Measurements from ENCODE around the gene REP15. TPM values are rescaled to one million over a fixed set of nuclear protein-coding genes. Genes with fewer than 3 reads are reported as not detected.

Gene REP15
- total RNA-seq, 1 experiment from 2014 or later, result 0.78 TPM

- Mint-ChIP-seq H3K27ac (ENCODE audit: unreplicated experiment) (no peak overlapping the region), H3K4me1 (ENCODE audit: low read depth, unreplicated experiment) (peaks cover 14% of the 10 kb centered on the region), H3K27me3 (ENCODE audit: unreplicated experiment) (no peaks in the 10 kb centered on the region), H3K36me3 (ENCODE audit: insufficient read depth, unreplicated experiment) (peaks cover 24% of the 10 kb centered on the region), H3K4me3 (ENCODE audit: low read depth, unreplicated experiment) (no peak overlapping the region), H3K9me3 (ENCODE audit: low read depth, unreplicated experiment) (no peaks in the 10 kb centered on the region)
- BruUV-seq (replicated peaks), result no TSS peak
- no peak for TF ChIP-seq CTCF (IDR thresholded peaks at IDR 0.05; ENCODE audit: unreplicated experiment)
- CTCF ChIA-PET, result no interaction called here
- intact Hi-C loops (cut with micrococcal nuclease; ENCODE audit: unreplicated experiment), result no loop called here
- DNase-seq, result no peak
Observed at GRCh38 chr12:27707216-27707615, 11.0 kb downstream of the REP15 start.

- no peak for TF ChIP-seq CTCF (IDR thresholded peaks at IDR 0.05; ENCODE audit: unreplicated experiment)
- no peak for DNase-seq
- no TSS peak for BruUV-seq (replicated peaks)
- Mint-ChIP-seq H3K36me3 (ENCODE audit: insufficient read depth, unreplicated experiment) (peaks cover 24% of the 10 kb centered on the region), H3K9me3 (ENCODE audit: low read depth, unreplicated experiment) (no peaks in the 10 kb centered on the region), H3K4me1 (ENCODE audit: low read depth, unreplicated experiment) (peaks cover 14% of the 10 kb centered on the region), H3K27ac (ENCODE audit: unreplicated experiment) (peak overlapping the region; percentile 94), H3K27me3 (ENCODE audit: unreplicated experiment) (no peaks in the 10 kb centered on the region), H3K4me3 (ENCODE audit: low read depth, unreplicated experiment) (peak overlapping the region; percentile 99)
- intact Hi-C loops (cut with micrococcal nuclease; ENCODE audit: unreplicated experiment), result no loop called here
- CTCF ChIA-PET, result interaction anchor here (0.6 kb wide), 1 partner anchor 361 kb away, joined by 3 read pairs; no protein-coding TSS in a partner anchor
Observed at GRCh38 chr12:27709212-27709931, 13.1 kb downstream of the REP15 start.

- peak overlapping the region; percentile 99 for H3K4me3 Mint-ChIP-seq (ENCODE audit: low read depth, unreplicated experiment)
- BruUV-seq (replicated peaks), result no TSS peak
- peaks cover 15% of the 10 kb centered on the region for H3K4me1 Mint-ChIP-seq (ENCODE audit: low read depth, unreplicated experiment)
- H3K36me3 Mint-ChIP-seq (ENCODE audit: insufficient read depth, unreplicated experiment), result peaks cover 24% of the 10 kb centered on the region
- no peaks in the 10 kb centered on the region for H3K9me3 Mint-ChIP-seq (ENCODE audit: low read depth, unreplicated experiment)
- H3K27me3 Mint-ChIP-seq (ENCODE audit: unreplicated experiment), result no peaks in the 10 kb centered on the region
- peak; percentile 6 for DNase-seq
- peak overlapping the region; percentile 94 for H3K27ac Mint-ChIP-seq (ENCODE audit: unreplicated experiment)
- intact Hi-C loops (cut with micrococcal nuclease; ENCODE audit: unreplicated experiment), result no loop called here
- TF ChIP-seq CTCF (IDR thresholded peaks at IDR 0.05; ENCODE audit: unreplicated experiment), result no peak
- CTCF ChIA-PET, result interaction anchor here (0.6 kb wide), 2 partner anchors 128 to 360 kb away, joined by 3 to 6 read pairs; no protein-coding TSS in a partner anchor
Observed at GRCh38 chr12:27709932-27710591, 13.8 kb downstream of the REP15 start.

- CTCF ChIA-PET, result interaction anchor here (0.6 kb wide), 1 partner anchor 127 kb away, joined by 6 read pairs; no protein-coding TSS in a partner anchor
- intact Hi-C loops (cut with micrococcal nuclease; ENCODE audit: unreplicated experiment), result no loop called here
- Mint-ChIP-seq H3K27ac (ENCODE audit: unreplicated experiment) (peak within 1 kb of the TSS; percentile 94), H3K27me3 (ENCODE audit: unreplicated experiment) (no peaks in the 10 kb centered on the region), H3K9me3 (ENCODE audit: low read depth, unreplicated experiment) (no peaks in the 10 kb centered on the region), H3K36me3 (ENCODE audit: insufficient read depth, unreplicated experiment) (peaks cover 24% of the 10 kb centered on the region), H3K4me3 (ENCODE audit: low read depth, unreplicated experiment) (peak within 1 kb of the TSS; percentile 99), H3K4me1 (ENCODE audit: low read depth, unreplicated experiment) (peaks cover 22% of the 10 kb centered on the region)
- no peak for TF ChIP-seq CTCF (IDR thresholded peaks at IDR 0.05; ENCODE audit: unreplicated experiment)
- peak; percentile 95 for DNase-seq
- no TSS peak for BruUV-seq (replicated peaks)
Observed at GRCh38 chr12:27710592-27711316, 14.5 kb downstream of the REP15 start, which contains the start of gene MRPS35. Gene MRPS35, plus strand, starts transcription at chr12:27710832. Its CDS starts 12 bp downstream, at chr12:27710844.
